CD4-positive, CD25-positive, alpha-beta regulatory T cell (primary cell): ENCODE data around the gene SLC25A33. TPM values are rescaled to one million over a fixed set of nuclear protein-coding genes. Genes with fewer than 3 reads are reported as not detected.
A peak's percentile ranks its signal among the peaks of the same experiment; 100 is the strongest.

Experiments
- ATAC-seq, 2 donors: fragments of 150-1000 bp; cut with Tn5 transposase; one replicate each; pipeline ENCODE4 v1.10.0; 2021; ENCODE audit warnings: low read depth in 2 of 2, moderate number of reproducible peaks in 2 of 2, moderate library complexity in 1 of 2
- DNase-seq, 3 donors: peaks; one replicate each; pipeline versions ENCODE4 v3.0.0 to v3.0.0-alpha.2; 2012 to 2022; ENCODE audit warnings: mixed read lengths in 1 of 3
- H3K27ac ChIP-seq: one replicate; pipeline ENCODE4 v1.7.0; 2013; ENCODE audit warnings: mild to moderate bottlenecking, low read length; ENCODE audit not compliant: insufficient read depth, poor library complexity, severe bottlenecking
- H3K27me3 ChIP-seq: one replicate; pipeline ENCODE4 v1.7.0; 2013; ENCODE audit warnings: low read length; ENCODE audit not compliant: control insufficient read depth, insufficient read depth
- H3K36me3 ChIP-seq: one replicate; pipeline ENCODE4 v1.7.0; 2013; ENCODE audit warnings: mild to moderate bottlenecking, low read length, moderate library complexity; ENCODE audit not compliant: control insufficient read depth, insufficient read depth
- H3K4me1 ChIP-seq: 2 replicates; pipeline ENCODE4 v1.7.0; 2013; ENCODE audit warnings: mild to moderate bottlenecking, low read length; ENCODE audit not compliant: insufficient read depth, control insufficient read depth, poor library complexity, severe bottlenecking
- H3K4me3 ChIP-seq: one replicate; pipeline ENCODE4 v1.7.0; 2013; ENCODE audit warnings: low read depth, mild to moderate bottlenecking, low read length, moderate library complexity
- H3K9me3 ChIP-seq, 2 experiments: 1 replicate in 1 of 2; 2 replicates in 1 of 2; pipeline ENCODE4 v1.7.0; 2013; ENCODE audit warnings: low read length in 2 of 2, mild to moderate bottlenecking in 1 of 2, moderate library complexity in 1 of 2; ENCODE audit not compliant: control insufficient read depth in 2 of 2
- H3K27ac Mint-ChIP-seq, 3 donors: one replicate each; pipeline ENCODE4 v1.8.0; 2020 to 2022; ENCODE audit warnings: mild to moderate bottlenecking in 3 of 3, mixed read lengths in 3 of 3, moderate library complexity in 2 of 3
- H3K27me3 Mint-ChIP-seq: one replicate; pipeline ENCODE4 v1.8.0; 2022; ENCODE audit warnings: mild to moderate bottlenecking, mixed read lengths
- H3K36me3 Mint-ChIP-seq: one replicate; pipeline ENCODE4 v1.8.0; 2020; ENCODE audit warnings: mixed read lengths
- H3K4me1 Mint-ChIP-seq, 4 donors: one replicate each; pipeline ENCODE4 v1.8.0; 2020 to 2022; ENCODE audit warnings: mixed read lengths in 4 of 4, mild to moderate bottlenecking in 1 of 4
- H3K4me3 Mint-ChIP-seq, 4 donors: one replicate each; pipeline ENCODE4 v1.8.0; 2020 to 2022; ENCODE audit warnings: mild to moderate bottlenecking in 4 of 4, mixed read lengths in 4 of 4, moderate library complexity in 3 of 4
- H3K9me3 Mint-ChIP-seq, 7 donors: one replicate each; pipeline ENCODE4 v1.8.0; 2020 to 2022; ENCODE audit warnings: mixed read lengths in 7 of 7, mild to moderate bottlenecking in 3 of 7, moderate library complexity in 2 of 7
- polyA plus RNA-seq, 4 donors: library from polyadenylated mRNA; unstranded; fragments of 300-500 nt; fragmentation: Illumina TruSeq; gene quantifications; one replicate each; pipeline ENCODE4 v1.2.3, GENCODE V29; 2021
- total RNA-seq: library from RNA; stranded (reverse); gene quantifications from one replicate; pipeline ENCODE4 v1.2.3, GENCODE V29; 2022

The SLC25A33 gene
- total and polyA plus RNA-seq, 5 donors from 2014 or later: 2.7 to 4.5 (median 3.7) TPM

- DNase-seq (no peak), ATAC-seq (no peak)
- Mint-ChIP-seq H3K4me1 (peaks cover 17 to 31% (median 26%) of the 10 kb centered on the region in 4 donors), H3K36me3 (peaks cover 4% of the 10 kb centered on the region), H3K4me3 (no peak overlapping the region), H3K27ac (peak overlapping the region in 2 of 3 donors; percentile 67 to 89), H3K27me3 (no peaks in the 10 kb centered on the region), H3K9me3 (no peaks in the 10 kb centered on the region)
- H3K9me3 ChIP-seq: no peaks in the 10 kb centered on the region
- H3K4me1 ChIP-seq: peaks cover 7% of the 10 kb centered on the region
- H3K27ac ChIP-seq: no peak overlapping the region
- H3K36me3 ChIP-seq: no peaks in the 10 kb centered on the region
- H3K4me3 ChIP-seq: no peak overlapping the region
- H3K27me3 ChIP-seq: no peaks in the 10 kb centered on the region
Observed at GRCh38 chr1:9544926-9545325, 5.7 kb downstream of the SLC25A33 start.

GRCh38 chr1:9549955-9550546 is 10.8 kb downstream of the SLC25A33 start:
- no peak overlapping the region for H3K27ac Mint-ChIP-seq
- Histone ChIP-seq H3K9me3 (no peaks in the 10 kb centered on the region), H3K4me1 (no peaks in the 10 kb centered on the region), H3K27me3 (no peaks in the 10 kb centered on the region), H3K4me3 (no peak overlapping the region), H3K36me3 (peaks cover 8% of the 10 kb centered on the region), H3K27ac (no peak overlapping the region)
- peaks cover 8% of the 10 kb centered on the region for H3K36me3 Mint-ChIP-seq
- H3K9me3 Mint-ChIP-seq: no peaks in the 10 kb centered on the region
- no peaks in the 10 kb centered on the region for H3K27me3 Mint-ChIP-seq
- ATAC-seq (no peak), DNase-seq (no peak)
- no peak overlapping the region for H3K4me3 Mint-ChIP-seq
- H3K4me1 Mint-ChIP-seq: peaks cover 6 to 10% (median 9%) of the 10 kb centered on the region in 4 donors

GRCh38 chr1:9551984-9552383 is 12.7 kb downstream of the SLC25A33 start:
- peaks cover 21% of the 10 kb centered on the region for H3K36me3 Mint-ChIP-seq

GRCh38 chr1:9553736-9554144 is 14.5 kb downstream of the SLC25A33 start:
- DNase-seq (no peak), ATAC-seq (no peak)
- no peaks in the 10 kb centered on the region for H3K27me3 Mint-ChIP-seq
- H3K4me1 ChIP-seq: no peaks in the 10 kb centered on the region
- peaks cover 19% of the 10 kb centered on the region for H3K36me3 ChIP-seq
- no peak overlapping the region for H3K27ac Mint-ChIP-seq
- H3K27me3 ChIP-seq: no peaks in the 10 kb centered on the region
- no peak overlapping the region for H3K27ac ChIP-seq
- H3K9me3 Mint-ChIP-seq: no peaks in the 10 kb centered on the region
- no peak overlapping the region for H3K4me3 ChIP-seq
- no peaks in the 10 kb centered on the region for H3K9me3 ChIP-seq
- H3K4me3 Mint-ChIP-seq: no peak overlapping the region
- peaks cover 5 to 17% (median 8%) of the 10 kb centered on the region in 4 donors for H3K4me1 Mint-ChIP-seq
- H3K36me3 Mint-ChIP-seq: peaks cover 23% of the 10 kb centered on the region

More at GRCh38 chr1:9551984-9552383, 12.7 kb downstream of the SLC25A33 start:
- Histone ChIP-seq H3K27me3 (no peaks in the 10 kb centered on the region), H3K4me1 (no peaks in the 10 kb centered on the region), H3K4me3 (no peak overlapping the region), H3K27ac (no peak overlapping the region), H3K36me3 (peaks cover 18% of the 10 kb centered on the region), H3K9me3 (no peaks in the 10 kb centered on the region)
- no peak overlapping the region for H3K27ac Mint-ChIP-seq
- H3K4me1 Mint-ChIP-seq: peaks cover 3 to 10% (median 5%) of the 10 kb centered on the region in 4 donors
- no peak overlapping the region for H3K4me3 Mint-ChIP-seq
- no peak for DNase-seq
- H3K27me3 Mint-ChIP-seq: no peaks in the 10 kb centered on the region
- no peak for ATAC-seq
- no peaks in the 10 kb centered on the region for H3K9me3 Mint-ChIP-seq

- ATAC-seq (no peak), DNase-seq (no peak)
- H3K4me3 ChIP-seq: no peak overlapping the region
- peaks cover 7% of the 10 kb centered on the region for H3K4me1 ChIP-seq
- no peaks in the 10 kb centered on the region for H3K9me3 ChIP-seq
- peaks cover 19% of the 10 kb centered on the region for H3K36me3 ChIP-seq
- H3K4me3 Mint-ChIP-seq: no peak overlapping the region
- no peaks in the 10 kb centered on the region for H3K27me3 ChIP-seq
- no peak overlapping the region for H3K27ac ChIP-seq
- H3K27me3 Mint-ChIP-seq: no peaks in the 10 kb centered on the region
- no peak overlapping the region for H3K27ac Mint-ChIP-seq
- peaks cover 28% of the 10 kb centered on the region for H3K36me3 Mint-ChIP-seq
- peaks cover 5 to 28% (median 18%) of the 10 kb centered on the region in 4 donors for H3K4me1 Mint-ChIP-seq
- no peaks in the 10 kb centered on the region for H3K9me3 Mint-ChIP-seq
Observed at GRCh38 chr1:9555942-9556341, 16.7 kb downstream of the SLC25A33 start.

- Histone ChIP-seq H3K9me3 (no peaks in the 10 kb centered on the region), H3K27me3 (no peaks in the 10 kb centered on the region), H3K36me3 (peaks cover 19% of the 10 kb centered on the region), H3K4me1 (peaks cover 7% of the 10 kb centered on the region), H3K4me3 (no peak overlapping the region), H3K27ac (no peak overlapping the region)
- no peaks in the 10 kb centered on the region for H3K27me3 Mint-ChIP-seq
- no peak overlapping the region for H3K27ac Mint-ChIP-seq
- H3K36me3 Mint-ChIP-seq: peaks cover 25% of the 10 kb centered on the region
- H3K9me3 Mint-ChIP-seq: no peaks in the 10 kb centered on the region
- ATAC-seq: no peak
- DNase-seq: no peak
- no peak overlapping the region for H3K4me3 Mint-ChIP-seq
- H3K4me1 Mint-ChIP-seq: peaks cover 0 to 24% (median 17%) of the 10 kb centered on the region in 4 donors
Observed at GRCh38 chr1:9557624-9558023, 18.4 kb downstream of the SLC25A33 start.

- H3K36me3 ChIP-seq: peaks cover 19% of the 10 kb centered on the region
- H3K27me3 ChIP-seq: no peaks in the 10 kb centered on the region
- DNase-seq: no peak
- H3K4me3 ChIP-seq: no peak overlapping the region
- no peaks in the 10 kb centered on the region for H3K9me3 ChIP-seq
- Mint-ChIP-seq H3K27me3 (no peaks in the 10 kb centered on the region), H3K36me3 (peaks cover 25% of the 10 kb centered on the region), H3K4me3 (peak overlapping the region in 1 of 4 donors; percentile 4), H3K4me1 (peaks cover 0 to 24% (median 18%) of the 10 kb centered on the region in 4 donors), H3K27ac (peak overlapping the region; percentile 16 to 57 (median 24)), H3K9me3 (no peaks in the 10 kb centered on the region)
- peak; percentile 40 to 44 for ATAC-seq
- H3K4me1 ChIP-seq: peaks cover 7% of the 10 kb centered on the region
- no peak overlapping the region for H3K27ac ChIP-seq
Observed at GRCh38 chr1:9558271-9558945, 19.1 kb downstream of the SLC25A33 start.
